Measurements from ENCODE around the gene TMEM109.

The TMEM109 gene

GRCh38 chr11:60947700-60948099, 33.7 kb downstream of the TMEM109 start:
- TF ChIP-seq, protein P1, sequence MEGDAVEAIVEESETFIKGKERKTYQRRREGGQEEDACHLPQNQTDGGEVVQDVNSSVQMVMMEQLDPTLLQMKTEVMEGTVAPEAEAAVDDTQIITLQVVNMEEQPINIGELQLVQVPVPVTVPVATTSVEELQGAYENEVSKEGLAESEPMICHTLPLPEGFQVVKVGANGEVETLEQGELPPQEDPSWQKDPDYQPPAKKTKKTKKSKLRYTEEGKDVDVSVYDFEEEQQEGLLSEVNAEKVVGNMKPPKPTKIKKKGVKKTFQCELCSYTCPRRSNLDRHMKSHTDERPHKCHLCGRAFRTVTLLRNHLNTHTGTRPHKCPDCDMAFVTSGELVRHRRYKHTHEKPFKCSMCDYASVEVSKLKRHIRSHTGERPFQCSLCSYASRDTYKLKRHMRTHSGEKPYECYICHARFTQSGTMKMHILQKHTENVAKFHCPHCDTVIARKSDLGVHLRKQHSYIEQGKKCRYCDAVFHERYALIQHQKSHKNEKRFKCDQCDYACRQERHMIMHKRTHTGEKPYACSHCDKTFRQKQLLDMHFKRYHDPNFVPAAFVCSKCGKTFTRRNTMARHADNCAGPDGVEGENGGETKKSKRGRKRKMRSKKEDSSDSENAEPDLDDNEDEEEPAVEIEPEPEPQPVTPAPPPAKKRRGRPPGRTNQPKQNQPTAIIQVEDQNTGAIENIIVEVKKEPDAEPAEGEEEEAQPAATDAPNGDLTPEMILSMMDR (IDR thresholded peaks at IDR 0.05; ENCODE audit: low read length, missing control alignments), result no peak
- H3K4me3 ChIP-seq (replicated peaks; ENCODE audit: low read depth, low read length), result no peak overlapping the region

DNA sequence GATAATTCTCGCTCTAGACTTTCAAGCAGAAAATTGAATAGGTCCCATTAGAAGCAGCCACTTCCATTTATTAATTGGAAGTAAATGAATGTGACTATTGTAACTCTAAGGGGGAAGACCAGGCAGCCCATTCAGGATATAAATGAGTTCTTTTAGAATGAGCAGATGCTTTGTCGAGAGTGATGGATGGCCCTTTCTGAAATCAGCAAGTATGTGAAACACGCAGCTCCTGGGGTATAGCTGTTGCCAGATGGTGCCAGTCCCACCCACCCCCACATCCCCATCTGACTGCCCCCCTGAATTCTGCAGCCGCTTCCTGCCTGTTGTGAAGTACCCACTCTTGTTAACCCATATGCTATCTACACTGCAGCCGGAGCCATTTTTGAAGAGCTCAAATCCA, 34.3 kb downstream of the TMEM109 start:
- no peak overlapping the region for H3K4me3 ChIP-seq (replicated peaks; ENCODE audit: low read depth, low read length)
- DNase-seq (ENCODE audit: low read depth), result no peak
- TF ChIP-seq, protein P1 (IDR thresholded peaks at IDR 0.05; ENCODE audit: low read length, missing control alignments), result no peak

More at GRCh38 chr11:60947700-60948099, 33.7 kb downstream of the TMEM109 start:
- DNase-seq (ENCODE audit: low read depth), result no peak

GRCh38 chr11:60950024-60950423, 36.1 kb downstream of the TMEM109 start:
- TF ChIP-seq, protein P1 (IDR thresholded peaks at IDR 0.05; ENCODE audit: low read length, missing control alignments), result no peak
- H3K4me3 ChIP-seq (replicated peaks; ENCODE audit: low read depth, low read length), result no peak overlapping the region
- DNase-seq (ENCODE audit: low read depth), result no peak

DNA sequence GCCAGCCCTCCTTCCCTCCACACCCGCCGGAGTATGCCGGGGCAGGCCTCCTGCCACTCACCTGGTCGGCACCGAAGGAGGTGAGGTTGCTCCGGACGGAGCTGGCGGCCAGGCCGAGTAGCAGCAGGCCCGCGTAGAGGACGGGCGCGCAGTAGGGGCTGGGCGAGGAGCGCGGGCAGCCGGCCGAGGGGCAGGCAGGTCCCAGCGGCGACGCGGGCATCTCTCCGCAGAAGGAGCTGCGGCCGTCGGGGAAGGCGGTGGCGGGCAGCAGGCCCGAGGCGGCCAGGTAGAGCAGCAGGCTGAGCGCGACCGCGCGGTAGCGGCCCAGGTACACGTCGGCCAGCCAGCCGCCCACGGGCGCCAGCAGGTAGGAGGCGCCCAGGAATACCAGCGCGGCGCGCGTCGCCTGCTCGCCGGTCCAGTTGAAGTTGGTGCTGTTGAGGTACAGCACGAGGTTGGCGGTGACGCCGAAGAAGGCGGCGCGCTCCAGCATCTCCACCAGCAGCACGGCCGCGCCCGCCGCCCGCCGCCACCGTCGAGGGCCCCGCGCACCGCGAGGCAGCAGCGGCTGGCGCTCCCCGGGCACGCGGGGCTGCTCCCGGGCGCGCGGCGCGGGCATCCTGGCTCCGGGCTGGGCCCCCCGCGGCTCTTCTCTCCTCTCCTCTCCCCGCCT, 37.1 kb downstream of the TMEM109 start:
- H3K4me3 ChIP-seq (replicated peaks; ENCODE audit: low read depth, low read length), result peak overlapping the region; percentile 50
- DNase-seq (ENCODE audit: low read depth), result no peak
- TF ChIP-seq, protein P1 (IDR thresholded peaks at IDR 0.05; ENCODE audit: low read length, missing control alignments), result no peak

DNA sequence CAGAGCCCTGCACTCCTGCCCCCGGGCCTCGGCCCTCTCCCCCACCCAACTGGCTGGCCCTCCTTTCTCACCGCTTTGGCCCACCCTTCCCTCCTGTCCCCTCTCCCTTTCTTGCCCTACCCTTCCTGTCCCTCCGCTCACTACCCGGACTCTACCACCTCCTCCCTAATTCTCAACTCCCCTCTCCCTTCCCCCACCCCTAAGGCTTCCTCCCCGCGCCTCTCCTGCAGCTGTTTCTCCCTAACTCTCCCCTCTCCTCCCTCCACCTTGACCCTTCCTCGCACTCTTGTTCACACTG, 37.6 kb downstream of the TMEM109 start:
- TF ChIP-seq, protein P1 (IDR thresholded peaks at IDR 0.05; ENCODE audit: low read length, missing control alignments), result no peak
- no peak for DNase-seq (ENCODE audit: low read depth)
- peak overlapping the region; percentile 50 for H3K4me3 ChIP-seq (replicated peaks; ENCODE audit: low read depth, low read length)

DNA sequence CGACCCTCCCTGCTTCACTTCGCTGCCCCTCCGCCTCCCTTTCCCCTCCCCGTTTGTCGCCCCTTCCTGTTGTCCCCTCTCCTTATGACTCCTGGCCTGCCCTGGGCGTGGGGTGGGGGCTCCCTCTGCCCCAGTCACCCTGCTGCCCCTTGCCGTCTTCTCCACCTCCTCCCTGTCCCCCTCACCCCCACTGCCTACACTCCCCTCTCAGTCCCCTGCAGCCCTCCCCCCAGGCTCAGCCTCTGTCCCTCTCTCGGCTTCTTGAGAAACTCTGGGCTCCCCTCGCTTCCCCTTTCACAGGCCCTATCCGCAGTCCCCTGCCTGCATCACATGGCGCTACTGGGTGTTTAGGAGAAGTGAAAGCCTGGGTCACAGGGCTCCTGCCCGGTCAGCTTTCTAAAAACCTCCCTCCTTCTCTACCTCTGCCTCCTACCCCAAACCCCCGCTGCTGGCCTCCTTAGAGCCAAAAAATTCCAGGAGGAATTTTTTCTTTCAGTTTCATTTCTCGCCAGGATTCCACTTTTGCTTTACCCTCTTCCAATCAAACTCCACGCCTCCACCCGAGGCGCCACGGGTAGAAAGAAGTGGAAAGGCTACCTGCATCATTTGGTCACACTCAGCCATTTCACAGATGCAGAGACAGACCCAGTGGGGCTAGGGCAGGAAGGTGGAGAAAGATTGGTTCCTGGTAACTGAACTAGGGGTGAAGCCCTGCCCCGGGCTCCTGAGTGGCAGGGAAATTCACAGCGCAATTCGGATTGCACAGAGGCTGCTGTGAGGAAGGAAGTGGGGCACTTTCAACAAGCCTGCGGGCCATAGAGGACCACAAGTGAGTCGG, 38.2 kb downstream of the TMEM109 start, which contains the start of gene SLC15A3:
Gene SLC15A3, minus strand, starts transcription at position 273 of the 838 bp plus-strand sequence. CDS start 625 bp downstream, outside the sequence.
- H3K4me3 ChIP-seq (replicated peaks; ENCODE audit: low read depth, low read length), result peak within 1 kb of the TSS; percentile 50
- DNase-seq (ENCODE audit: low read depth), result peak; percentile 42
- TF ChIP-seq, protein P1 (IDR thresholded peaks at IDR 0.05; ENCODE audit: low read length, missing control alignments), result no peak

Measured in fibroblast of pulmonary artery (primary cell).